SU-DHL-6 (cell line): ENCODE data around the gene METTL24.

Experiments used
- EZH2phosphoT487 ChIP-seq: fragments of 200-600 bp; sonication (generic), shearing (Covaris generic); conservative IDR thresholded peaks from 2 replicates; pipeline ENCODE4 v1.6.1; 2018; ENCODE audit warnings: mild to moderate bottlenecking, antibody characterized with exemption, low read length, moderate library complexity, mixed read lengths
- TF ChIP-seq, protein P1 (sequence below): fragments of 200-600 bp; sonication (generic); IDR thresholded peaks from one replicate; pipeline ENCODE4 v1.5.1; 2017; ENCODE audit warnings: antibody characterized with exemption, mild to moderate bottlenecking, low read length, moderate library complexity; ENCODE audit not compliant: insufficient read depth, poor library complexity, severe bottlenecking

DNA sequence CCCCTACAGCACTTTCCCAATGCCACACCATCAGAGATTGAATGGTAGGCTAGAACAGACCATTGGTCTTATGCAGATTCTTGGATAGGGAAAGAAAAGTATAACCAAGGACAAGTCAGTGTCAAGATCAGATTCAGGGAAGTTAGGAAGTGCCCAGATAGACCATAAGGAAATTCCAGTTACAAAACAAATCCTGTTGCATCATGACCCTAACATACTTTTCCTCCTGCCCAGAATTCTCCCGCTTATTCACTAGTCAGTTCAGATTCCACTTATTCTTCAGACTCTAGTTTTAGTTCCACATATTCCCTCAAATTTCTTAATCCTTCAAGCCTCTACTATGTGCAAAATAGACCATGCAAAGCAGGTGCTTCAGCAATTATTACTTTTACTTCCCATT is 20.7 kb downstream of the METTL24 start:
- TF ChIP-seq, protein P1, sequence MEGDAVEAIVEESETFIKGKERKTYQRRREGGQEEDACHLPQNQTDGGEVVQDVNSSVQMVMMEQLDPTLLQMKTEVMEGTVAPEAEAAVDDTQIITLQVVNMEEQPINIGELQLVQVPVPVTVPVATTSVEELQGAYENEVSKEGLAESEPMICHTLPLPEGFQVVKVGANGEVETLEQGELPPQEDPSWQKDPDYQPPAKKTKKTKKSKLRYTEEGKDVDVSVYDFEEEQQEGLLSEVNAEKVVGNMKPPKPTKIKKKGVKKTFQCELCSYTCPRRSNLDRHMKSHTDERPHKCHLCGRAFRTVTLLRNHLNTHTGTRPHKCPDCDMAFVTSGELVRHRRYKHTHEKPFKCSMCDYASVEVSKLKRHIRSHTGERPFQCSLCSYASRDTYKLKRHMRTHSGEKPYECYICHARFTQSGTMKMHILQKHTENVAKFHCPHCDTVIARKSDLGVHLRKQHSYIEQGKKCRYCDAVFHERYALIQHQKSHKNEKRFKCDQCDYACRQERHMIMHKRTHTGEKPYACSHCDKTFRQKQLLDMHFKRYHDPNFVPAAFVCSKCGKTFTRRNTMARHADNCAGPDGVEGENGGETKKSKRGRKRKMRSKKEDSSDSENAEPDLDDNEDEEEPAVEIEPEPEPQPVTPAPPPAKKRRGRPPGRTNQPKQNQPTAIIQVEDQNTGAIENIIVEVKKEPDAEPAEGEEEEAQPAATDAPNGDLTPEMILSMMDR: no peak
- TF ChIP-seq EZH2phosphoT487: no peak
